Urothelium cell line (cell line): Measurements from ENCODE around the gene MBNL3.

Source experiments
- DNase-seq: peaks from one replicate; pipeline ENCODE4 v3.0.0; 2011; ENCODE audit warnings: low spot score, mixed read lengths
- FAIRE-seq: peaks from 2 replicates; lab custom pipeline; 2011; peaks lifted over from hg19 to GRCh38; lab: Jason Lieb, UNC

The MBNL3 gene, protein sequence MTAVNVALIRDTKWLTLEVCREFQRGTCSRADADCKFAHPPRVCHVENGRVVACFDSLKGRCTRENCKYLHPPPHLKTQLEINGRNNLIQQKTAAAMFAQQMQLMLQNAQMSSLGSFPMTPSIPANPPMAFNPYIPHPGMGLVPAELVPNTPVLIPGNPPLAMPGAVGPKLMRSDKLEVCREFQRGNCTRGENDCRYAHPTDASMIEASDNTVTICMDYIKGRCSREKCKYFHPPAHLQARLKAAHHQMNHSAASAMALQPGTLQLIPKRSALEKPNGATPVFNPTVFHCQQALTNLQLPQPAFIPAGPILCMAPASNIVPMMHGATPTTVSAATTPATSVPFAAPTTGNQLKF

DNA sequence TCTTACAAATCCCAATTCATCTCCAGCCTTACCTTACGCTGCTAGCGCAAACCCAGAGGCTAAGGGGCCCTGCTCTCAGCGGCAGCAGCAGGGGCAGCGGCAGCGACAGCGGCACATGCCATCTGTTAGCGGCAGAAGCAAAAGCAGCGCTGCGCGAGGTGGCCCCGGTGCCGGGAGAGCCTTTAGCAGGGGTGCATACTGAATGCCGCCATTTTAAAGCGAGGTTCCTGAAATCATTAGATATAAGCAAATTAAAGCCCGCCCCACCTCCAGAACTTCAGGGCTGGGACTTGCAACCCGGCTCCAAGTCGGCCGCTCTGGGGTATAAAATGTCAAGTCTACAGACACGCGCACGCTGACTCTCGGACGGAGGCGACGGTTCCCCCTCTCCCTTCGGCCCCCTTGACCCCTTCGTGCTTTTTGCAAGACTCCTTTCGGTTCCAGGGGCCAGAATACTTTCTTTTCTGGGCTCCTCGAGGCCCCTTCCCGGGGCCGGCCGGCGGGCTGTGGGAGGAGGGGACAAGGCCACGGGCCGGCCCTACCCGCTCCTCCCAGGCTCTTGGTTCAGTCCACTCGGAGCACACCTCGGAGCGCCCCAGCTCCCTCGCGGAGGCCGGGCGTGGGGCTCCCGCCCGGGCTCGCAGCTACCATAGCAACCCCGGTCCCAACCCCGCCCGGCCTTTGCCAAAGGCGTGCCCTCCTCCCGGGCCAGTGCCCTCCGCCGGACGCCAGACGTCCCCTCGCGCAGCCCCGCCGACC, at the start of gene MBNL3:
MBNL3 (minus strand) TSS at position 220 of the 759 bp plus-strand sequence. CDS start 49,427 bp downstream, outside the sequence.
- peak; percentile 20 for DNase-seq
- no peak for FAIRE-seq

DNA sequence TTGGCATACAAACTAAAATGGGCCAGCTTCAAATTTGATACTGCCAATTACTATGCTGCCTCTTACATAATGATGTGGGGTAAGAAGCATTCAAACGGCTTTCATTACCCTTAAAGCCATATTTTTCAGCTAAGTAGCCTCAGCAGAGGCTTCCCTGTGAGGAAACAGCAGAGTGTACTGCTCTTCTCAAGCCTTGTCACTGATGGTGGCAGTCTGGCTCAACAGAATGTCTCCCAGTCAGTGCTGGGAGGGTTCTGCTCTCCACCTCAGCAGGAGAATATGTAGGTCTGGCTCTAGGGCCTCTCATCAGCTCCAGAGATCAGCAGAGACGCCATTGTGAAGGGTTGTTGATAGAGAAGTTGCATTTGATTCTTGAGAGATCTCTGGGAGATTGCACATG, 44.6 kb upstream of the MBNL3 start:
- DNase-seq (no peak), FAIRE-seq (no peak)

DNA sequence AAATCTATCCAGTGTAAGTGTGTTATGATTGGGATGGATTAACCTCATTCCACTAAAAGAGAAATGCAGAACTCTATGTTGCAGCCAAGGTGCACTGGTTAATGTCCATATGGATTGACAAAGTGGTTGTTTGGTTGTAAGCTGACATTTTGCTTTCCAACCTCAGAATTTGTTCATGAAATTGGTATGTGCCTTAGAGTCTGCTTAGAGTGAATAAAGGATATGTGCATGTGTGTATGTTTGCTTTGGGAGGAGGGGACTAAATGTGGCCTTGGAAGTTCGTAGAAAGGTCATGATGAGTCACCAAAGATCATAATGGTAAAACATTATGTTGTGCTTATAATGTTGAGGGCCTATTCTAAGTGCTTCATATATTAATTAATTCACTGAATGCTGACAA, 44.1 kb upstream of the MBNL3 start:
- no peak for FAIRE-seq
- DNase-seq = no peak

DNA sequence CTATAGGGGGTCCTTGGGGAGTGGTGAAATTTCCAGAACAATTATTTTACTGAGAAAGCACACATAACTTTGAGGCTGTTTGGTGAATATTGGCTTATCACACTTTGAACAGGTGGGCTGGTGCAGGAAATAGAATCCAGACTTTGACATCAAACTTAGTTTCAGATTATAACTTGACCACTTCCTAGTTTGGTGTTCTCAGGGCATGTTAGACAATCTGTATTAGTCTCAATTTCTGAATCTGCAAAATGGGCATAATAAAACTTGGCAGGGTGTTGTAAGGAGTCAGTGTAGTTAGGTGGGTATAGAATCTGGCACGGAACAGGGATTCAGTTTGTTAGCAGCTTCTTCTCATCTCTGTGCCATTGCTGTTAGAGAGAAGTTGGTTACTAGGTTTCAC, 43.3 kb upstream of the MBNL3 start:
- no peak for FAIRE-seq

DNA sequence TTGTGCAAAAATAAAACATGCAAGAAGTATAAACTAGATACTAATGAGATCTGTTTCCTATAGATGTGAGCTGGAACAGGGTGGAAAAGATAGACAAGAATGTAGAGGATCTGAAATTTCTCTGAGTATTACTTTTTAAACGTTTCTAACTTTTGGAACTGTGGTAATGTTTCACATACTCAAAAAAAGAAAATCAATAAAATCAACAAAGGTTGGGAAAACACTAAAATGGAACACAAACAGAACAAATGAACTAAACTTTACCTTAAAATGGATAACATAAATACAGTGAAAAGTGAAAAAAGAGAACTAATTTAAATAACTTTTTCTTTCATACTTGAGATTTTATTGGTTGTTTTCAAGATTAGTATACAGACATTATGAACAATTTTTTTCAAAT, 32.0 kb upstream of the MBNL3 start:
- FAIRE-seq = no peak
- DNase-seq = no peak

More for the DNA sequence above, 43.3 kb upstream of the MBNL3 start:
- no peak for DNase-seq

DNA sequence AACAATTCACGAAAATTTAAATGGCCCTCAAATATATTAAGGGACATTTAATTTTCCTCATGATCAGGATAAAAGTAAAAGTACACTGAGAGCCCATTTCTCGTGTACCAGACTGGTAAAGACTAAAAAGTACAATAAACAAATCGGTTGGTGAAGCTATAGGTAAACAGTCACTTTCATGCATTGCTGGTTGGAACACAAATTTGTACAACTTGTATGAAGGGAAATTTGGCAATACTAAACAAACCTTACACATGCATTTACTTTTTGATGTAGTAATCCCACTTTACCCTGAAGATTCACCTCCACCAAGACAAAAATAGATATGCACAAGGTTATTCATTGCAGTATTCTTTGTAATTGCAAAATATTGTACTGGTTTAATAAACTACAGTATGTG, 31.4 kb upstream of the MBNL3 start:
- no peak for FAIRE-seq
- DNase-seq = no peak

DNA sequence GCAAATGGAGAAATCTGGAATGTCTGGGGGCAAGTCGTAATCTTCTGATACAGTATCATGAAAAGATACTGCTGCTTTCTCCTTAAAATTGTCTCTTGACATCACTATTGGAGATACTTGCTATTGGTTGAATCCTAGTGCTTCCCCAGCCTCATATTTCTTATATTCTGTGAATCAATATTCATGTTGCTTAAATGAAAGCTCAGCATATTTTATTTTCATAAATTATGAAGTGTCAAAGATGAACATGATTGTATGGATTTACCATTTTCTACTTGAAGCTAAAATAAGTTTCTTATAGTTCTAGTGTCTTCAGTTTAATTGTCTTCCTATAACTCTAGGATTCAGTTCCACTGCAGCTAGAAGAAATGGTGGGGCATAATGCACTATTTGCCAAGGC, 29.6 kb upstream of the MBNL3 start:
- DNase-seq = no peak
- no peak for FAIRE-seq

DNA sequence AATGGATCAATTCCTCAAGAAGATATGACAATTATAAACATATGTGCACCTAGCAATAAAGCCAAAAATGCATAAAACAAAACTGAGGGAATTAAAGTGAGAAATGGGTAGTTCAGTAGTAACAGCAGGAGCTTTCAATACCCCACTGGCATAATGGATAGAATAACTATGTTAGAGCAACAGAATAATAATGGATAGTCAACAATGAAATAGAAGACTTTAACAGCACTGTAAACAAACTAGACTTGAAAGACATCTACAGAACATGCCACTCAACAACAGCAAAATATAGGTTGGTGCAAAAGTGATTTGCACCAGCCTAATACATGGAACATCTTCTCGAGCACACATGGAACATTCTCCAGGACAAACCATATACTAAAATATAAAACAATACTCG, 20.0 kb upstream of the MBNL3 start:
- no peak for DNase-seq
- no peak for FAIRE-seq

DNA sequence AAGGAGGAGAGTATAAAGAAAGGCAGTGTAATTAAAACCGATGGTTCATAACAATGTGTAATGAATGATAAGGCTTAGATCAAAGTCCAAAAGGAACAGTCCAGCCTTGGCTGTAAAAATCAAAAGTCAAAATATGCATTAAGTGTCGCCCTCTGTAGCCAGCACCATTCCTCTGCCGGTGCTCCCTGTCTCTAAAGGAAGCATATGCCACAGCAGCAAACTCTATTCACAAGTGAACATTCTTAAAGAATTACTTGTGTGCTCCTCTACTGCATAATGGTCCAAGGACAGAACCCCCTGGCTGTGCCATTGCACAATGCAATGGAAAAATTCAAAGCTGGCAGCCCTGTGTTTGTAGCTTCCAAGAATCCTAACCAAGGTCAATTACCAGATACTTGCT, 16.3 kb upstream of the MBNL3 start:
- FAIRE-seq (no peak), DNase-seq (no peak)

DNA sequence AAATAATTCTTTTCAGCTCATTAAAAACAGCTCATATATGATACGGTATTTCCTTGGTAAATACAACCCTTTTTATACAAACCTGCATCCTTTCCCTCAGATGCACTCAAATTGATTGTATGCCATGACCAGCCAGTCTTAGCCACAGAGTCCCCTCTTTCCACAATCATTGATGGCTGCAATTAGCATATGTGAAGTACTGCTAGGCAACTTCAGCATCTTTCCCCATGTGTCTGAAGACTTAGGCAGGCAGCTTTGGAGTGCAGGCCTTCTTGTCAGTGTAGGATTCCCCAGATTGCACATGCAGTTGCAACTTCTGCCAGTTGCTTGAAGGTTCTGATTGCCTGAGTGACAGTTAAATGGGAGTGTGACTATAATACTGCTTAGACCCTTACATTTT, 15.6 kb upstream of the MBNL3 start:
- DNase-seq (no peak), FAIRE-seq (no peak)

DNA sequence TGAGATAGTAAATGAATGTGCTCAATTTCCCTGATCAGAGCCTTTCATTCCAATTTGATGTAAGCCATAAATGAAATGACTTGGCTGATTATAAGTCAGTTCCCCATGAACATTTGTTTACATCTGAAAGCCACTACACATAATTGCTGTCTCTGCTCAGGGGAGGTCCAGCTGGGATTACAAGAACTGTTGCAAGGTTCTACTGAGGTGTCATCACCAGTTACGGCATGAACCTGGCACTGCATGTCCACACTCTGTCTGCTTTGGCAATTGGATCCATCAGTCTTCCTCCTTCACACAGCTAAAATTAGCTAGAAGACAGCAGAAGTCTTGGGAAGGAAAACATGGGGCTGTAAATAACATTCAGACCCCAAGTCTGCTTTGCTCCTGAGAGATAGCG, 12.8 kb upstream of the MBNL3 start:
- FAIRE-seq = no peak

DNA sequence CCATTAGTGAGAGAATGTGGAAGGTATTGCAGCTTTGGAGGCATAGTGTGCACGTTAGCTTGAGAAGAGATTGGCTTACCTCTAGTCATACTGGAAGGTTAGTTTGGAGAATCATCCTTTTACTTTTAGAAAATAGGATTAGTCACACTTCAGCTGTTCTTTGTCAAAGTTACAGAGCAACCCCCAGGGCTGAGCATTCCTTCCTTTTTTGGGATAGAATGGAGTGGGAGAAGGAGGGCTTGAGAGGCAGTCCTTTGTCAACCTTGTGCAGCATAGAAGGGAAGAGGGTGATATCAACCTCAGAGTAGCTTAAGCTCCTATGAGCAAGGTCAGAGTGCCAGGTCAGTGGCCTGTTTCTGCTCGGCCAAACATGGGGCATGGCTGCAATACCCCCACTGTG, 8.6 kb upstream of the MBNL3 start:
- no peak for DNase-seq
- no peak for FAIRE-seq

More for the DNA sequence above, 12.8 kb upstream of the MBNL3 start:
- no peak for DNase-seq

DNA sequence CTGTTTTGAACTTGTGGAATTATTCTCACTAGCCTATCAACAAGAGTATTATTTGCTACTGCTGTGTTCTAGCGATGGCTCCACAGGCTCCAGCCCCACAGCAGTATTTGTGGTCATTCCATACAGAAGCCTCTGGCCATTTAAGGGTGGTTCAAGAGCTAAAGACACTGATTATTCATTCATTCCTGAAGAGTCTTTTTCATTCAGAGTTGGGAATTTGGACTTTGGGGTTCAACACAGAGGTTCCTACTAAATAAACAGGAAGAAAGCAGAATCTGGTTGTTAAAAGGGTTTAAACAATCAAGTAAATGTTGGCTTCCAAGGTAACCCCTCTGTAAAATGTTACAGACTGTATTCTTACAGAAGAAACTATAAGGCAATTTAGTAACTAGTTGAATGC, 4.3 kb upstream of the MBNL3 start:
- FAIRE-seq (no peak), DNase-seq (no peak)

DNA sequence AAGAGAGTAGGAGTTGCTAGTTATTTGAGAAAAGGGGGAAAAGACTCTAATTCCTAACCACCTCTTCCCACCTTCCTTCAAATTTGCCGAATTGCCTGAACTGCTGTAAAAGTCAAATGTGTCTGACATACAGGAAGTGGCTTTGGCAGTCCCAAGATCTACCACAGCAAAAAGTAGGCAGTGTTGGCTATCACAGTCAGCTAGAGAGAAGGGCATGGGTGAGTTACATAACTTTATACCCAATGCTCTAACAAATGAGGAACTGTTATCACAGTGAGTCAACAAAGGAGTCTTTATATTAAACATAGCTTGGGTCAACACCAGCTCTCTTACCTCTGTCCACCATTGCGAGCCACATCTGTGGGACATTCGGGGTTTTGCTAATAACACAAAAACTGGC, 2.4 kb upstream of the MBNL3 start:
- DNase-seq = peak; percentile 21
- FAIRE-seq = no peak

DNA sequence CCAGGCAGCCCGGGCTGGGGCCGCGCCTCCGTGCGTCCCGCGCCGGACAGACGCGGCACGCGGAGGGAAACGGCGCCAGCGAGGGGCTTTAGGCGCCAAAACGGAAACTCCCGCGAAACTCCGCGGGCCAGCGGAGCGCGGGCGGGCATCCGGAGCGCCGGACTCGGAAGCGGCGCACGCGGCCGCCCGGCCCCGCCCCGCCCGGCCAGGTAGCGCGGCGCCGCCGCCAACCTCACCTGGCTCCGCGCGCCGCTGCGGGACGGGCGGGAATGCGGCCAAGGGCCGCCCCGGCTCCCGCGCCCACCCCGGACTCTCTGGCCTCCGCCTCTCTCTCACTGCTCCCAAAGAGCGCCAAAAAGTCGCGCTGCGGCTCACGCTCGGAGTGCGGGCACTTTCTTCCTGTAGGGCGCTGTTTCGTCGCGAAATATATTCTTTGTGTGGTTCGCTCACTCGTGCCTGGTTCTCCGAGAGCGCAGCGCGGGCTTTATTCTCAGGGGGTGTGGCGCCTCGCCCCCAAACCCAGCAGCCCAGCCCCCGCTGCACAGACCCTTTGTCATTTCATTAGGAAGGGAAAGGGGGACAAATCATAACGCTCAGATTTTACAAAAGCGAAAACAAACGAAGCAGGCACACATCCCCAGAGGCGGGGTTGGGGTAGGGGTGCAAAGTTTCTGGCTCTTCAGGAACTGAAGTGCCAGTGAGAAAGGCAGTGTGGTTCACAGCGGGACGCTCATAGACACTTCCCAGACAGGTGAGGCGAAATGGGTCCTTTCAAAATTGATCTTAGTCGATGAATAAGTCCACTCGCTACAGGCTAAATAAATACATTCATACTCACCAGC, 961 bp upstream of the MBNL3 start:
- DNase-seq (peak; percentile 4), FAIRE-seq (no peak)

DNA sequence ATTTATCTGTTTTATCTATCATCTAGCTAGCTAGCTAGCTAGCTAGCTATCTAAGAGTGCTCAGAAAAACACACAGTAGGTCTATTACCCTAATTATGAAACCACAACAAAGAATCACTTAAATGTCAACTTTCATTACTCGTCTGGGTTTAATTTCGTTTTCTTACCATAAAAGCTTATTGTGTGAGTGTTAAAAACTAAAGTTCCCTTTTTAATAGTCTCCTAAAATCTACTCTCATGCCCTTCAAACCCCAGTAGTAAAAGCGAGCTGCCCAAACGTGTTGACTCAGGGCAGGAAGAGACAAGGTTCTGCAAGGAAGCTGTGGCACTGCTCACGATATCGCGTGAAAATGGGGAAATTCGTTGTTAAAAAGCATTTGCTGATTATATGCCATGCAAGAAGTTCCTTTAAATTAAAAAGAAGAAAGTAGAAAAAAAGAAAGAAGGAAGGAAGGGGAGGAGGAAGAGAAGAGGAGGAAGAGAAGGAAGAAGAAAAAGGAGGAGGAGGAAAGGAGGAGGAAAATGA, 595 bp downstream of the MBNL3 start:
- DNase-seq (no peak), FAIRE-seq (no peak)

DNA sequence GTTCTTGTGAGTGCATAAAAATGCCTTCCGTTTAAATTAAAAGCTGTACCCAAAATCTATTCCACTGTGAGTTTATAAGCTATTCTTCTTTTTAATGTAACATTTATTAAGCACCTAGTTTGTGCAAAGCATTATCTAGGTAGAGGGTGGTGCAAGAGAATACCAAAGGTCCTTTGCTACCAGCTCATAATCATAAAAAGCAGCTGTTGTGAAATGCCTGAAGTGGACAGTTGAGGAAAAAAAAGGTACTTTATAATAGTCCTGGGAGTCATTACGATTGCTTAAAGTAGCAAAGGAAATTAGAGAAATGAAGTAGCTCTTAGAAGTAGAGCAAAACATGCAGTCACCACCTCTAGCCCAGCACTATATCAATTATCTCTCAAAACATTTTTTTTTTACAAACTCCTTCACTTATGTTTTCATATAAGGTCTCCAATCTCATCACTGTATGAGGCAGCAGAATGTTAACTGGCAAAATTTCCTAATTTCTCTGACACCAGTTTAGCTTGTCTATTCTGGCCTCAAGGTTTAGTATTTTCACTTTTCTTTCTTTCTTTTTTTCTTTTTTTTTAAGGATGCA, 2.1 kb downstream of the MBNL3 start:
- no peak for FAIRE-seq
- DNase-seq = no peak

DNA sequence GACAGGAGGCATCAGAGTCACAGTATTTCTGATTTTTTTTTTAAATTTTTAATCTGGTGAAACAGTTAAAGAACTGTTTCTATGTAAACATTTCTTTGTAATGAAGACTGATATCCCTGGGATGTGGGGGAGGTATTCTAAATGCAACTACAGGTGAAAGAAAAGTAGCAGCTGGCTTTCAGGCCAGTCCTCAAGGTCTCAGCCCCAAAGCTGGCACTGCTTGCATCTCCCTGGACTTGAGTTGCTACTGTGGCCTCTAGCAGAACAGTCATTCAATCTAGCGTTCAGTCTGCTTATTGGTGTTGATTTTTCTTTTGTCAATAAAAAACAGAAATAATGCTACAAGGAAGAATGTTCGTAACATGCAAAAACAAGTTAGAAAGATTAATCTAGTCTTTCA, 4.9 kb downstream of the MBNL3 start:
- FAIRE-seq = no peak
- DNase-seq = no peak

DNA sequence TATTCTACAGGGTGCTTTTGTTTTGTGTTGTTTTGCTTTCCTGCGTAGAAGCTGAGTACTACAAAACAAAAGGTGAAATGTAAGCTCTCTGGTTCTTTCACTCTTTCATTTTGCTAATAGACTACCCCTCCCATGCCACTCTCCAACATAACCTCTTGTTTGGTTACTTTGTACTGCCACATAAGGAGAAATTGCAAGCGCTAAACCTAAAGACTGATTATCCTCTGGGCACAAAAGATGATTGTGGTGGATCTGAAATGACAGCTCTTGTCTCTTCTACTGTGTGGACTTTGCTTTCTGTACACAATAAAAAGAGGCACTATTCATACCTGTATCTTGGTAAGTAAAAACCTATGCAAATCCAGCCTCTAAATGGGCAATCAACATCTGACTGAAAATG, 5.3 kb downstream of the MBNL3 start:
- DNase-seq (no peak), FAIRE-seq (no peak)

DNA sequence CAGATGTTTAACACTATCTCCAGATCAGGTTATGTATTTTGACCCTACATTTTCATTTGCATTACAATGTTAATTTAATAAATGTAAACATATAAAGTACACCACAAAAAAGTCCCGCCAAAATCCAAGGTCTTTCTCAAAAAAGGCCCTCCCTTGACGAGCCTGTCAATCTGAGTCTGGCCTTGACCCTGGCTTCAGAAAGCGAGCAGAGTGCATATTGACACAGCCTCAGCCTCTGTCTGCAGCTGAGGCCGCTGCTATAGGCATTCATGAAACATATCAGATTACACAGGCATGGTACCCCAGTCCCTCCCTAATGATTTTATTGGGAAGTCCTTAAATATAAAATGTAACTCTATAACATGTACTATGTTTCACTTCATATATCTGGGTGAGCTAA, 6.2 kb downstream of the MBNL3 start:
- FAIRE-seq = no peak
- no peak for DNase-seq

DNA sequence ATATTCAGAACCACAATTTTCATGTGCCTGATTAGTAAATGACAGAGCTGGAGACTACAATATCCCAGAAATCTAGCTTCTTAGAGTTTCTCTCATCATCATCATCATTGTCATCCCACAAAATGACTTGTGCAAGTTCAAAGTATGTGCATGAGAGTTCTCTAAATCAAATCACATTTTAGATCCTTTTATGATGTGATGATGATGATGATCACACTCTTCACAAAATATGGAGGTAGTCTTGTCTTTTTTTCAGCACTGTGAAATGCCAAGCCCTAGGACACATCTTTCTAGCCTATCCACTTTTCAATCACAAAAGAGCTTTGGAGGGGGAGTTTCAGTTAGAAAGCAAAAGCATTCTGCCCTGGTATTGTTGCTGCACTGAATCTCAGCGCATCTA, 7.4 kb downstream of the MBNL3 start:
- no peak for FAIRE-seq
- DNase-seq = no peak
